Amniotic stem cell (primary cell): ENCODE data around the gene SUPT20HL1.
A peak's percentile ranks its signal among the peaks of the same experiment; 100 is the strongest.
"Not testable (repeated sequence)": the region's sequence is repeated elsewhere in the genome, so short reads cannot be mapped to it uniquely, and the experiment has no call there.

Source experiments
- DNase-seq: peaks from one replicate; lab custom pipeline; 2025; lab: John Stamatoyannopoulos, UW

Gene SUPT20HL1

DNA sequence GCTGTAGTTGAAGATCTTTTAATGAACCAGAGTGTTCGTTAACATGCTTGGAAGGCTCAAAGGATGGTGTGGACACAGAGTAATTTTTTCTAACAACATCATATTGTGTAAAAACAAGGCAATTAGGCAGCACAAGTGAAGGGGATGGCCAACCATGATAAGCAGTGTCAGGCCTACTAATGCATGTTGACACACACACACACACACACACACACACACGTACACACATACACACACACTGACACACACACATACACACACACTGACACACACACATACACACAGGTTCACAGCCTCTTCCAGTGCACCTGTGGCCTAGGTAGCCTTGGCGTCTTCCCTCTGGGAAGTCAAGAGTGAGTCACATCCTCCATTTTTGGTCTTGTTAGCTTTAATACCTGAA lies at the start of gene SUPT20HL1:
Gene SUPT20HL1, plus strand, starts transcription at position 368 of the 400 bp plus-strand sequence. CDS start 2,122 bp downstream, outside the sequence.
- no peak for DNase-seq

- DNase-seq, result not testable (repeated sequence)
Measured at GRCh38 chrX:24310916-24311315, 49.5 kb upstream of the SUPT20HL1 start.

GRCh38 chrX:24311507-24312248 lies 48.8 kb upstream of the SUPT20HL1 start:
- DNase-seq, result not testable (repeated sequence)

GRCh38 chrX:24312249-24312607 lies 48.2 kb upstream of the SUPT20HL1 start:
- not testable (repeated sequence) for DNase-seq

GRCh38 chrX:24314019-24314635 lies 46.3 kb upstream of the SUPT20HL1 start, which contains the start of gene SUPT20HL2:
Gene SUPT20HL2, minus strand, starts transcription at chrX:24314069. Its CDS starts 754 bp downstream, at chrX:24313315.
- no peak for DNase-seq

GRCh38 chrX:24316111-24316510 lies 44.3 kb upstream of the SUPT20HL1 start:
- no peak for DNase-seq

DNA sequence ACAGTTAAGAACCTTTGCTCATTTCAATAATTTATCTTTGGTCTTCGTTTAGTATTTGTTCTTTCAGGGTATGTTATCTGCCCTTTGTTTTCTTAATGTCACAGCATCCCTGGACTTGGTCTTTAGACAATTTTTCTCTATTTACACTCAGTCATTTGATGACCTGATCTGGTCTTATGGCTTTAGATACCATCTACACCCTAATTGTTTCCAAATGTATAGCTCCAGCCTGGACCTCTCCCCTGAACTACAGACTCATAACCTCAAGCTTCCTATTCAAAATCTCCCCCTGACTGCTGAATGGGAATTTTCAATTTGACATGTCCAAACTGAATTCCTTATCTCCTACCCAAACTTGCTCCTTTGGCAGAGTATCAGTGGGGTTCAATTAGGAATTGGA lies 42.9 kb upstream of the SUPT20HL1 start:
- DNase-seq, result no peak

DNA sequence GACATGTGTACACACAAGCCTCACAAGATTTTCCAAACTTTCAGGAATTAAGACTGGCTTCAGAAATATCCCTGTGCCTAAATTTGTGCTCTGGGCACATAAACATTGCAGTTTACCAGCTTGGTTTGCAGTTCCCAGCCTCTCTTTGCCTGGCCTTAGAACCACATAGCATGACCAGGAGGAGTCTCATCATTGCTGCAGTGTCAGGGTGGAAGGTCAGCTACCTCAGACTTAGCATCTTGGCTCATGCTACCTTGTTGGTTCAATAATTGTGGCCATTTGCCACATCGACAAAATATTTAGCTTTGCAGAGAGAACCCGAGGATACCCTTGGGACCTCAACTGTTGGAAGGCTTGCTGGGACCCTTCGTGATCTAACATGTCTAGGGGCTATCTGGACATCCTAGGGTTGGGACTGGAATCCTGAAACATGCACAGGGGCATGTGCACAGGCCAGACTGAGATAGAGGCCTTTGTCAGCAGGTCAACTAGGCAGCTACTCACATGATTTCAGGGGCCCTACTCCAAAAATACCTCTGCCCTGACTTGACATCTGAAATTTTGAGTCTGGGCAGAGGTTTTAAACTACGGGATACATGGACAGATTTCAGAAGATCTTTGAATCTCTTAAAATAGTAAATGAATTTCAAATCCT lies 38.6 kb upstream of the SUPT20HL1 start:
- DNase-seq, result no peak

DNA sequence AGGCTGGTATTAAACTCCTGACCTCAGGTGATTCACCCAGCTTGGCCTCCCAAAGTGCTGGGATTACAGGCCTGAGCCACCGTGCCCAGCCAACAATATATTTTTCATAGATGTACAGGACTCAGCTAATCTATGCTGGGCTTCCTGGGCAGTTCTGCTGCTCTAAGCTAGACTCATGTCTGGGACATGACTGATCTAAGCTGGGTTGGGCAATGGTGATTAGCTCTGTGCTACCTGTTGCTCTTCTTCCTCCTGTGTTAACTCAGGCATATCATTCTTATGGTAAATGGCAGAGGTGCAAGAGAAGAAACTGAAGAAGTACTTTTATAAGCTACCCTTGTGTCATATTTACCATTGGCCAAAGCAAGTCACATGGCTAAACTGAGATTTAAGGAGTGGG lies 35.2 kb upstream of the SUPT20HL1 start:
- DNase-seq, result no peak

GRCh38 chrX:24332878-24333277 lies 27.6 kb upstream of the SUPT20HL1 start:
- no peak for DNase-seq

DNA sequence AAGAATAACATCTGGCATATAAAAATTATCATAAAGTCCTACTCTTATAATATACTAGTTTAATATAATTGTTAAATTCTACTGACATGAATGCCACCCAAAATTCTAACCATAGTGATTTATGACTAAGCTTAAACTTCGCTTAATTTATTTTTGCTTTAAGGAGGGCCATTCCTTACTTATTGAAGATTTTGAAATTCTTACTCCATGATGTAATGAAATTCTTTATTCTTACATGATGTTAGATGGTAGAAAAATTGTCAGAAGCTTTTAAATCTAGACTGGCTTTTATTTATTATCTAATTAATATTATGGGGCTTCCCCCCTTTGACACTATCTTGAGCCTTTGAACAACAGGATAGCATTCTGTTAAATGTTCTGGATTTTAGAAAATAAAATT lies 27.1 kb upstream of the SUPT20HL1 start:
- DNase-seq, result no peak

GRCh38 chrX:24334461-24334860 lies 26.0 kb upstream of the SUPT20HL1 start:
- no peak for DNase-seq

GRCh38 chrX:24335871-24336270 lies 24.6 kb upstream of the SUPT20HL1 start:
- DNase-seq, result no peak

GRCh38 chrX:24339911-24340310 lies 20.5 kb upstream of the SUPT20HL1 start:
- DNase-seq, result no peak

DNA sequence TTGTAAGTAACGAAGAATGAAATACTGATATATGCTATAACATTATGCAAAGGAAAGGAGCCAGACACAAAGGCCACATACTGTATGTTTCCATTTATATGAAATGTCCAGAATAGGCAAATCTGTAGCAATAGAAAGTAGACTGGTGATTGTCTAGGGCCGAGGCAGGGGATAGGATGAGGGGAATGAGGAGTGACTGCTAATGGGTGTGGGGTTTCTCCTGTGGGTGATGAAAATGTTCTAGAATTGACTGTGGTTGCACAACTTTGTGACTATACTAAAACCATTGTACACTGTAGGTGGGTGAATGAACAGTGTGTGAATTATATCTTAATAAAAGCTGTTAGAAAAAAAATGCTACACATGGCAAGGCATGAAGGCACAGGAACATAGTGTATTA lies 19.9 kb upstream of the SUPT20HL1 start:
- no peak for DNase-seq

GRCh38 chrX:24341795-24342194 lies 18.6 kb upstream of the SUPT20HL1 start:
- DNase-seq, result peak; percentile 64

- DNase-seq, result no peak
Measured at GRCh38 chrX:24343719-24344118, 16.7 kb upstream of the SUPT20HL1 start.

GRCh38 chrX:24347881-24348280 lies 12.6 kb upstream of the SUPT20HL1 start:
- no peak for DNase-seq

GRCh38 chrX:24350217-24350616 lies 10.2 kb upstream of the SUPT20HL1 start:
- DNase-seq, result no peak

GRCh38 chrX:24355095-24355494 lies 5.3 kb upstream of the SUPT20HL1 start:
- no peak for DNase-seq

DNA sequence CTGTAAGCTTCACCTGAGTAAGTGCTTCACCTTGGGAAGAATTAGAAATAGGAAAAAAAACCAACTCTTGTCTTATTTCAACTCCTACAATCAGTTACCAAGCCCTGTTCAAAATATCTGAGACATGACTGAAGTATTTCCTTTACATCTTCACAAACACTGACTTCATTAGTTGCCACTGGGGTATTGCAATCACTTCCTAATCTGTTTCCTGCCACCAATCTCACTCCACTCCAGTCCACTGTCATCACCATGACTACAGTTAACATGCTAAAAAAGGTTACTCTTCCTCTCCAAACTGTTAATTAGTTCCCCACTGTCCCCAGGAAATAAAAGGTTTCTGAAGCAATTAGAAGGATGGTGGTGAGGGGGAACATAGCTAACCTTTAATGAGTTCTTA lies 3.3 kb upstream of the SUPT20HL1 start:
- no peak for DNase-seq

GRCh38 chrX:24362089-24362745 lies 1.8 kb downstream of the SUPT20HL1 start:
- not testable (repeated sequence) for DNase-seq
